WERI-Rb-1 (cell line): Measurements from ENCODE around the gene CASP1.
"Not testable (repeated sequence)": the region's sequence is repeated elsewhere in the genome, so short reads cannot be mapped to it uniquely, and the experiment has no call there.

Experiments
- DNase-seq: peaks from one replicate; pipeline ENCODE4 v3.0.0-alpha.2; 2020
- H3K27ac ChIP-seq: fragments of 250-450 bp; sonication (Bioruptor Pico); 2 replicates; pipeline ENCODE4 v1.5.1; 2020; ENCODE audit warnings: mild to moderate bottlenecking, moderate library complexity
- H3K27me3 ChIP-seq: fragments of 250-450 bp; sonication (Bioruptor Pico); 2 replicates; pipeline ENCODE4 v1.5.1; 2021; ENCODE audit warnings: mild to moderate bottlenecking, low read depth, moderate library complexity; ENCODE audit not compliant: insufficient read depth, severe bottlenecking
- H3K36me3 ChIP-seq: fragments of 250-450 bp; sonication (Bioruptor Pico); 2 replicates; pipeline ENCODE4 v1.5.1; 2020; ENCODE audit warnings: mild to moderate bottlenecking, moderate library complexity
- H3K4me3 ChIP-seq: 2 replicates; pipeline ENCODE4 v1.5.1; 2011; ENCODE audit warnings: low read depth, mild to moderate bottlenecking, control low read depth, low read length
- H3K9me3 ChIP-seq: fragments of 250-450 bp; sonication (Bioruptor Pico); 2 replicates; pipeline ENCODE4 v1.5.1; 2021; ENCODE audit warnings: mild to moderate bottlenecking, moderate library complexity; ENCODE audit not compliant: severe bottlenecking
- CTCF ChIP-seq: IDR thresholded peaks from 2 replicates; pipeline ENCODE4 v1.5.1; 2011; ENCODE audit warnings: low read depth, mild to moderate bottlenecking, control low read depth, inconsistent platforms, low read length

Gene CASP1

GRCh38 chr11:105034813-105035620 lies at the start of gene CASP1:
CASP1 (minus strand) TSS chr11:105035144; CDS start chr11:105035113, 31 bp downstream.
- H3K36me3 ChIP-seq, result no peaks in the 10 kb centered on the region
- H3K9me3 ChIP-seq, result no peaks in the 10 kb centered on the region
- no peaks in the 10 kb centered on the region for H3K27me3 ChIP-seq
- H3K4me3 ChIP-seq, result no peak within 1 kb of the TSS
- no peak for DNase-seq
- no peak for TF ChIP-seq CTCF
- H3K27ac ChIP-seq, result no peak within 1 kb of the TSS

DNA sequence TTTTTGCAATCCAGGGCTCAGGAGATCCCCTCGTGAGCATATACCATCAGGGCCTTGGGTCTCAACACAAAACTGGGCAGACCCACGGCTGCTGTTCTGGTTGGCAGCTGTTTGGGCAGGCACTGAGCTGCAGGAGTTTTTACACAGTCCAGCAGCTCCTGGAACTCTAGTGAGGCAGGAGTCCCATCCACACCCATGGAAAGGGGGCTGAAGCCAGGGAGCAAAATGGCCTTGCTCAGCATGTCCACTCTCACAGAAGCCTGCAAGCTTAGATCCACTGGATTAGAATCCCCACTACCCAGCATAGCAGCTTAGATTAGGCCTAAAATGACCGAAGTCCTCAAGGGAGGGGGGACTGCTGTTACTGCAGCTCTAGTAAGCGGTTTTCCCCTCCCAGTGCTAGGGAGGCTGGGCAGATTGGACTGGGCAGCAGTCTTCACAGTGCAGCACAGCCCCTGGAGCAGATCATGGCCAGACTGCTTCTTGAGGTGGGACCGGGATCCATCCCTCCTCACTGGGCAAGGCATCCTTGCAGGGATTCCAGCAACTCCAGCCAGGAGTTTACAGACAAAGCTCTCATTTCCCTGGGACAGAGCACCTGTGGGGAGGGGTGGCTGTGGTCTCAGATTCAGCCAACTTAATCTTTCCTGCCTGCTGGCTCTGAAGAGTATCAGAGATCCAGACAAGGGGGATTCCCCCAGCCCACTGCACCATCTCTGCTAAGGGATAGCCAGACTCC lies 46.6 kb upstream of the CASP1 start:
- Histone ChIP-seq H3K27me3 (no peaks in the 10 kb centered on the region), H3K9me3 (no peaks in the 10 kb centered on the region), H3K4me3 (no peak overlapping the region), H3K36me3 (no peaks in the 10 kb centered on the region), H3K27ac (no peak overlapping the region)
- no peak for TF ChIP-seq CTCF
- no peak for DNase-seq

DNA sequence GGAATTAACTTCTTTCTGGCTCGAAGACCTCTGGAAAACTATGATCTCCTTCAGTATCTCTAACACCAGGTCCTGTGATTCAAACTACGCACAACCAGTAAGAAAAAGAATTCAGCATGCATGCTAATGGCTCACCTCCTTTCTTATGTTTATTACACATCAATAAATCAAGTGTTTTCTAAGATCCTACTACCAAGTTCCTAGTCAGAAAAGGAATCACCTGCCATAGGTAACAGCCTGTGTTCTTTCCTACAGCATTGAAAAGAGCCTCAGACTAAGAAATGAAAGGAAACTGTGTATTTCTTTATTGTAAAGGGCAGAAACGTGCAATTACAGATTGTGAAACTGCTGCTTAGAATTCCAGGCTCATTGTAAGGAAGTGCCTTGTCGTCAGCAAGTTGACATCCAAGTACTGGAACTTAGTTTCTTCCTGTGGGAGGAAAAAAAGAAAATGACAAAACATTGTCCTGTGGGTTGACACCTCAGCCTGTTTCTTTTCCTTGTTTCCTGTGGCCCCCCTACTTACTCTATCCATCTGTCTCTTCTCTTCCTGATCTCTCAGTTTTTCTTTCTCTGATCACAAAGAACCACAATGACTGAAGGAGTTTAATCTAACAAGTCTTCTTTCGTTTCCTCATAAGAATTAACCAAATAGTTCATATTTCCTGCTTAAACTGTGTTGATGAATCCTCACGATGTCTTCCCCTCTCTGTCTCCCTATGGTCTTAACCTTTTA lies 45.4 kb upstream of the CASP1 start:
- not testable (repeated sequence) for H3K9me3 ChIP-seq, H3K4me3 ChIP-seq, H3K36me3 ChIP-seq, H3K27ac ChIP-seq, H3K27me3 ChIP-seq, DNase-seq

- Histone ChIP-seq H3K36me3 (no peaks in the 10 kb centered on the region), H3K9me3 (no peaks in the 10 kb centered on the region), H3K27ac (no peak overlapping the region), H3K4me3 (no peak overlapping the region), H3K27me3 (no peaks in the 10 kb centered on the region)
- no peak for TF ChIP-seq CTCF
- DNase-seq, result no peak
These were observed 43.3 kb upstream of the CASP1 start for GRCh38 chr11:105078283-105078682.

GRCh38 chr11:105077141-105077790 lies 42.3 kb upstream of the CASP1 start:
- not testable (repeated sequence) for H3K36me3 ChIP-seq, H3K9me3 ChIP-seq, H3K4me3 ChIP-seq, H3K27me3 ChIP-seq, DNase-seq, H3K27ac ChIP-seq

GRCh38 chr11:105074166-105074530 lies 39.2 kb upstream of the CASP1 start:
- Histone ChIP-seq H3K4me3 (no peak overlapping the region), H3K27me3 (no peaks in the 10 kb centered on the region), H3K9me3 (no peaks in the 10 kb centered on the region), H3K36me3 (no peaks in the 10 kb centered on the region), H3K27ac (no peak overlapping the region)
- no peak for TF ChIP-seq CTCF
- no peak for DNase-seq
